ENCODE results near the gene SNRNP48. TPM values are rescaled to one million over a fixed set of nuclear protein-coding genes. Genes with fewer than 3 reads are reported as not detected.

SNRNP48 gene
- total RNA-seq, 1 experiment from 2014 or later, result 26.2 TPM

- Histone ChIP-seq H3K27ac (ENCODE audit: low read depth, low read length) (no peak overlapping the region), H3K9ac (ENCODE audit: low read length) (no peak overlapping the region), H3K4me2 (ENCODE audit: low read length) (no peak overlapping the region), H3K9me3 (ENCODE audit: control insufficient read depth in 1 of 2, insufficient read depth in 1 of 2, low read depth in 1 of 2, low read length in 2 of 2) (no peaks in the 10 kb centered on the region), H3K4me3 (replicated peaks in 1 of 2; ENCODE audit: low read depth in 1 of 2, low read length in 2 of 2) (no peak overlapping the region), H4K20me1 (ENCODE audit: insufficient read depth) (no peaks in the 10 kb centered on the region), H3K9me2 (ENCODE audit: insufficient read depth) (no peaks in the 10 kb centered on the region), H3K27me3 (ENCODE audit: insufficient read depth, low read length) (no peaks in the 10 kb centered on the region), H3K4me1 (ENCODE audit: control insufficient read depth in 1 of 2, insufficient read depth in 2 of 2, low read length in 2 of 2) (peaks cover 0 to 14% of the 10 kb centered on the region in 2 experiments; a peak in 2 of 4 replicates), H3K79me2 (ENCODE audit: insufficient read depth, low read length) (no peaks in the 10 kb centered on the region), H2AFZ (ENCODE audit: low read depth, low read length, poor library complexity, severe bottlenecking) (no peak overlapping the region), H3K36me3 (ENCODE audit: control insufficient read depth in 1 of 2, insufficient read depth in 2 of 2, low read length in 2 of 2) (no peaks in the 10 kb centered on the region)
- DNase-seq (ENCODE audit: low read depth, low spot score) (no peak), ATAC-seq (no peak)
- BruUV-seq (replicated peaks), result no TSS peak
- no peak for TF ChIP-seq SRF (IDR thresholded peaks at IDR 0.05; ENCODE audit: low read depth)
- no peak for TF ChIP-seq POLR2AphosphoS5 (IDR thresholded peaks at IDR 0.05; ENCODE audit: low read depth, low read length)
- TF ChIP-seq SIN3A (IDR thresholded peaks at IDR 0.05; ENCODE audit: low read depth), result no peak
- no peak for TF ChIP-seq CTCF (IDR thresholded peaks at IDR 0.05 in 2 of 3, conservative IDR thresholded peaks at IDR 0.05 in 1 of 3; ENCODE audit: borderline replicate concordance in 1 of 3, insufficient read depth in 1 of 3, low read depth in 2 of 3, low read length in 2 of 3)
- no peak for TF ChIP-seq ATF3 (IDR thresholded peaks at IDR 0.05)
- TF ChIP-seq EZH2phosphoT487 (IDR thresholded peaks at IDR 0.05; ENCODE audit: borderline replicate concordance), result no peak
- TF ChIP-seq TCF7L2 (IDR thresholded peaks at IDR 0.05; ENCODE audit: borderline replicate concordance, extremely low read depth, insufficient read depth, insufficient read length), result no peak
- no peak for TF ChIP-seq FOSL1 (IDR thresholded peaks at IDR 0.05; ENCODE audit: low read depth)
- TF ChIP-seq CBX3 (IDR thresholded peaks at IDR 0.05; ENCODE audit: low read depth), result no peak
- POLR2A ChIA-PET, result no interaction called here
- intact Hi-C loops (cut with micrococcal nuclease), result no loop called here
- RAD21 ChIA-PET (ENCODE audit: low non-redundant PET in 1 of 2, low total read pairs in 2 of 2, uncharacterized antibody in 2 of 2, unreplicated experiment in 2 of 2), result no interaction called here
- CTCF ChIA-PET, result no interaction called here
These were observed 47.5 kb downstream of the SNRNP48 start for GRCh38 chr6:7637533-7637932.

Measured in HCT116 (cell line).